Transverse colon (tissue), 3 donors: ENCODE measurements around the gene SLBP.

Source experiments
- POLR2A ChIP-seq: fragments of 450-650 bp; IDR thresholded peaks from one replicate; pipeline ENCODE4 v1.6.1; 2016; ENCODE audit warnings: antibody characterized with exemption, mild to moderate bottlenecking, moderate library complexity
- TF ChIP-seq, protein P1 (sequence below), 5 experiments: fragments of 200-600 bp in 3 of 5; fragments of 450-650 bp in 2 of 5; sonication (generic) in 3 of 5; IDR thresholded peaks; 1 replicate in 2 of 5; 2 replicates in 3 of 5; pipeline ENCODE4 v1.5.1; 2016 to 2017; ENCODE audit warnings: antibody characterized with exemption in 5 of 5, inconsistent platforms in 3 of 5, mild to moderate bottlenecking in 2 of 5, moderate library complexity in 1 of 5

DNA sequence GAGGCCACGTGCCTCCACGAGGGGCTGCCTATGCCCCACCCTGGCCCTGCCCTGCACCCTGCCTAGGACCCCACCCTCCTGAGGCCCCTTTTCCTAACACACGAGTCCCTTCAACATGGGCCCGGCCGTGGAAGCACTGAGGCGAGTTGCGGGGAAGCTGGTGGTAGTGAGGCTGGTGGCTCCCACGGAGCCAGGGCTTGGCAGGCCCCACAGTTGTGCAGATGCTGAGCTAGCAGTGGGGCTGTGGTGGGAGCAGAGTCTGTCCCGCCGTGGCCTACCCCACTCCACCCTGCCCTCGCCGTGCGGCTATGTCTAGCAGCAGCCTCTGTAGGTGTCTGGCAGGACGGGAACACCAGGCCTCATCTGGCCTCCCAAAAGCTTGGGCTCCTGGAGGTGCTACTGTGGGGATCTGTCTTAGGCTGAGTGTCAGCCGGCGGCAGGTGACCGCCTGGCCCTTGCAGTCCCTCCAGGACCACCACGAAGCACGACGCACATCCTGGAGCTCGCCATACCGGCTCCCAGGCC lies 28.0 kb upstream of the SLBP start:
- TF ChIP-seq, protein P1, sequence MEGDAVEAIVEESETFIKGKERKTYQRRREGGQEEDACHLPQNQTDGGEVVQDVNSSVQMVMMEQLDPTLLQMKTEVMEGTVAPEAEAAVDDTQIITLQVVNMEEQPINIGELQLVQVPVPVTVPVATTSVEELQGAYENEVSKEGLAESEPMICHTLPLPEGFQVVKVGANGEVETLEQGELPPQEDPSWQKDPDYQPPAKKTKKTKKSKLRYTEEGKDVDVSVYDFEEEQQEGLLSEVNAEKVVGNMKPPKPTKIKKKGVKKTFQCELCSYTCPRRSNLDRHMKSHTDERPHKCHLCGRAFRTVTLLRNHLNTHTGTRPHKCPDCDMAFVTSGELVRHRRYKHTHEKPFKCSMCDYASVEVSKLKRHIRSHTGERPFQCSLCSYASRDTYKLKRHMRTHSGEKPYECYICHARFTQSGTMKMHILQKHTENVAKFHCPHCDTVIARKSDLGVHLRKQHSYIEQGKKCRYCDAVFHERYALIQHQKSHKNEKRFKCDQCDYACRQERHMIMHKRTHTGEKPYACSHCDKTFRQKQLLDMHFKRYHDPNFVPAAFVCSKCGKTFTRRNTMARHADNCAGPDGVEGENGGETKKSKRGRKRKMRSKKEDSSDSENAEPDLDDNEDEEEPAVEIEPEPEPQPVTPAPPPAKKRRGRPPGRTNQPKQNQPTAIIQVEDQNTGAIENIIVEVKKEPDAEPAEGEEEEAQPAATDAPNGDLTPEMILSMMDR (IDR thresholded peaks at IDR 0.05) = no peak
- TF ChIP-seq POLR2A = no peak
